NCI-H748 treated with DMSO at 0.1 percent for 48 hours (cell line): Measurements from ENCODE around the gene ZFP91.
"Not testable (repeated sequence)": the region's sequence is repeated elsewhere in the genome, so short reads cannot be mapped to it uniquely, and the experiment has no call there.

Source experiments
- DNase-seq: peaks from one replicate; lab custom pipeline; 2025; lab: John Stamatoyannopoulos, UW

ZFP91 gene, protein sequence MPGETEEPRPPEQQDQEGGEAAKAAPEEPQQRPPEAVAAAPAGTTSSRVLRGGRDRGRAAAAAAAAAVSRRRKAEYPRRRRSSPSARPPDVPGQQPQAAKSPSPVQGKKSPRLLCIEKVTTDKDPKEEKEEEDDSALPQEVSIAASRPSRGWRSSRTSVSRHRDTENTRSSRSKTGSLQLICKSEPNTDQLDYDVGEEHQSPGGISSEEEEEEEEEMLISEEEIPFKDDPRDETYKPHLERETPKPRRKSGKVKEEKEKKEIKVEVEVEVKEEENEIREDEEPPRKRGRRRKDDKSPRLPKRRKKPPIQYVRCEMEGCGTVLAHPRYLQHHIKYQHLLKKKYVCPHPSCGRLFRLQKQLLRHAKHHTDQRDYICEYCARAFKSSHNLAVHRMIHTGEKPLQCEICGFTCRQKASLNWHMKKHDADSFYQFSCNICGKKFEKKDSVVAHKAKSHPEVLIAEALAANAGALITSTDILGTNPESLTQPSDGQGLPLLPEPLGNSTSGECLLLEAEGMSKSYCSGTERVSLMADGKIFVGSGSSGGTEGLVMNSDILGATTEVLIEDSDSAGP

GRCh38 chr11:58578635-58579191 is at the start of gene ZFP91:
TSS of gene ZFP91 (plus strand) at chr11:58579063. CDS start at chr11:58579282, 219 bp downstream.
- DNase-seq = peak; percentile 91

DNA sequence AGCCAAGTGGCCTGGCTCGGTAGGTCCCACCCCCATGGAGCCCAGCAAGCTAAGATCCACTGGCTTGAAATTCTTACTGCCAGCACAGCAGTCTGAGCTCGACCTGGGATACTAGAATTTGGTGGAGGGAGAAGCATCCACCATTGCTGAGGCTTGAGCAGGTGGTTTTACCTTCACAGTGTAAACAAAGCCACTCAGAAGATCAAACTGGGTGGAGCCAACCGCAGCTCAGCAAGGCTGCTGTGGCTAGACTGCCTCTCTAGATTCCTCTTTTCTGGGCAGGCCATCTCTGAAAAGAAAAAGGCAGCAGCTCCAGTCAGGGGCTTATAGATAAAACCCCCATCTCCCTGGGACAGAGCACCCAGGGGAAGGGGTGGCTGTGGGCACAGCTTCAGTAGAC is 48.6 kb upstream of the ZFP91 start:
- DNase-seq = no peak

GRCh38 chr11:58531865-58532341 is 47.0 kb upstream of the ZFP91 start:
- no peak for DNase-seq

- DNase-seq = no peak
Measured at GRCh38 chr11:58546841-58547240, 32.0 kb upstream of the ZFP91 start.

GRCh38 chr11:58549644-58550043 is 29.2 kb upstream of the ZFP91 start:
- DNase-seq = no peak

- no peak for DNase-seq
Measured at GRCh38 chr11:58560842-58561241, 18.0 kb upstream of the ZFP91 start.

- no peak for DNase-seq
Measured at GRCh38 chr11:58561394-58562098, 17.3 kb upstream of the ZFP91 start.

DNA sequence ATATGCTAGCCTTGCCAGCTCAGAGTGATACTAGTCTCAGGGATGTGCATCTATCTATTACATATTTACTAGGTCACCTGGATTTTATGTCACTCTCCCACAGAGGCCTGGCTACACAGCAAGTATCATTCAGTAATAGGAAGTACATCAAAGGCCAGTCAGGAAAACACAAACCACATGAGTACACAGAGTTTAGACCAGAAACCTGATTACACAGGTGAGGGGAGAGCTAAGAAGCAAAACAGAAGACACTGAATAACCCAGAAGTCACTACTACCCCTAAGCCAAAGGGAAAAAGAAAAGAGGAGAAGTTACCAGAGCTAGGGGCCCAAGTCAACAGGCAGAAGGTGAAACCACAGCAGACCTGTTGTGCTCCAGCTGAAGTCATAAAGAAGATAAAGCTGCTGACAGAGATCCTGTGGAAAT is 16.5 kb upstream of the ZFP91 start:
- no peak for DNase-seq

DNA sequence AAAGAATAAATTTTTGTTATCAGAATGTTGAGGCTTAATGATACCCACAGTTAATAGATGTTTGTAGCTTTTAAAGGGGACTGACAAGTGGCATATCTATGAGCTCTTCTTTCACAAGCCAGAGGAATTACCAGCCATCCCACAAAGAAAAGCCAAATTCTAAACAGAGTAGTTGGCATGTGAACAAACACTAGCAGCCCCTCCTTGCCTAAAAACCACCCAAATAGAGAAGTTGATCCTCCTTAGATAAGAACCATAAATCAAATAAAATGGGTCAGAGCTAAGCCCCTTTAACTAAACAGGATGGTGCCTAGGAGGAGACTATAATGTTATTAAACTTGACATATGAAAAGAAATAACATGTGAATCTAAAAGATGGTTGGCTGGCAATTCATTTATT is 14.6 kb upstream of the ZFP91 start:
- no peak for DNase-seq

GRCh38 chr11:58567889-58568512 is 10.9 kb upstream of the ZFP91 start:
- DNase-seq = peak; percentile 31

DNA sequence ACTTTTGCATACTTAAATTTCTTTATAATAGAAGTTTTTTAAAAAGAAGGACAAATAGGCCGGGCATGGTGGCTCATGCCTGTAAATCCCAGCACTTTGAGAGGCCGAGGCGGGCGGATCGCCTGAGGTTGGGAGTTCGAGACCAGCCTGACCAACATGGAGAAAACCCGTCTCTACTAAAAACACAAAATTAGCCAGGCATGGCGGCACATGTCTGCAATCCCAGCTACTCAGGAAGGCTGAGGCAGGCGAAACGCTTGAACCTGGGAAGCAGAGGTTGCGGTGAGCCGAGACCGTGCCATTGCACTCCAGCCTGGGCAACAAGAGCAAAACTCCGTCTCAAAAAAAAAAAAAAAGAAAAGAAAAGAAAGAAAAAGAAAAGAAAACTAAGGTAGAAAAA is 6.0 kb upstream of the ZFP91 start:
- not testable (repeated sequence) for DNase-seq

- no peak for DNase-seq
Measured at GRCh38 chr11:58573451-58574104, 5.3 kb upstream of the ZFP91 start.

- no peak for DNase-seq
Measured at GRCh38 chr11:58574881-58575280, 4.0 kb upstream of the ZFP91 start.

DNA sequence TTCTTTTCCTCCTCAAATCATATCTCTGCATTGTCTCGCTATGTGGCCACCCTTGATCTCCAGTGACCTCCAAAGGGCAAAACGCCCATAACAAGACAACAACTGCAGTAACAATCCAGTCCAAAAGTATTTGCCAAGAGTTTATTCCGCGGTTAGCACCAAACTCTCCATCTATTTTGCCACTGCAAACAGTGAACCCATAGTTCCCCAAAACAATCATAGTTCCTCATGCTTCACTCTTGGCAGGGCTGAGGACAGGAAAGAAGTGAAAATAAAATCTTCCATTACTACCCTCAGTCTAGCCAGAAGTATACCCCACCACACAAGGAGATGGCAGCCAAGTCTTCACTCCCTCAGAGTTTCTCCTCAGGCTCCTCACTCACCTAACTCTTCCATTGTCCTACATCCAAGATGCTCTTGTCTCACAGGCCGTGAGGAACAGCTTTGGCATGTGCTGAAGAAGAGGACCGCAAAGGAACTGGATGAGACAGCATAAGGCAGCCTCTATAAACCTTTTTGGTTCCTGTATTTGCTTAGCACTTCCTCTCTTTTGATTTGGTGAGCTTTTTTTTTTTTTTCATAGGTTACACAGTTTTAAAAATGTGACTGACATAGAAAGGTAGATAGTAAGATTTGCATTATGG is 3.4 kb upstream of the ZFP91 start, which contains the start of gene LPXN:
Gene LPXN (minus strand): TSS at position 480 of the 644 bp plus-strand sequence. CDS start 84 bp downstream, at position 396.
- DNase-seq = no peak

GRCh38 chr11:58576887-58577471 is 1.9 kb upstream of the ZFP91 start:
- DNase-seq = peak; percentile 13

DNA sequence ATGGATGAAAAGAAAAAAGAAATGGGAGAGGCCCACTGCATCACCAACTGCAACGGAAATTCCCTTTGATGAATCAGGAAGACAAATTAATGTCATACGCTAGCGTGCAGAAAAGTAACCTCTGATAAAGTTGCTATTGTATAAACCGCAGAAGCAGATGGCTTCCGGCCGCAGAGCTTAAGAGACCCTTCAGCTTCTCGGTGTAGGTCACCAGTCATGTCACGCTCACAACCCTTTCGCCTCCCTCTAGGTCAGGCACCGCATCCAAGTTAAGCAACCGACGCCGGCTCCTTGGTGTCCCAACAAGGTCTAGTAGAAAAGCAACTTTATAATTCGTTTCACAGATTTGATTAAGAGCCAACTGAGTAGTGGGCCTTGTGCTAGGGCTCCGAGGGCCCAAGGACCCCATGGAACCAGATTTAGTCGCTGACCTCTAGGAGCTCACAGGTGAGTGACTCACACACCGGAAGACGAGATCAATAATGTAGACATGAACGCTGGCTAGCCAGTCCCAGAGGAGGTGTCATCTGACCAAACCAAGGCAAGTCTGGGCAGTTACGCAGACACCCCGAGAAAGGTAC is 1.2 kb upstream of the ZFP91 start:
- DNase-seq = peak; percentile 33

DNA sequence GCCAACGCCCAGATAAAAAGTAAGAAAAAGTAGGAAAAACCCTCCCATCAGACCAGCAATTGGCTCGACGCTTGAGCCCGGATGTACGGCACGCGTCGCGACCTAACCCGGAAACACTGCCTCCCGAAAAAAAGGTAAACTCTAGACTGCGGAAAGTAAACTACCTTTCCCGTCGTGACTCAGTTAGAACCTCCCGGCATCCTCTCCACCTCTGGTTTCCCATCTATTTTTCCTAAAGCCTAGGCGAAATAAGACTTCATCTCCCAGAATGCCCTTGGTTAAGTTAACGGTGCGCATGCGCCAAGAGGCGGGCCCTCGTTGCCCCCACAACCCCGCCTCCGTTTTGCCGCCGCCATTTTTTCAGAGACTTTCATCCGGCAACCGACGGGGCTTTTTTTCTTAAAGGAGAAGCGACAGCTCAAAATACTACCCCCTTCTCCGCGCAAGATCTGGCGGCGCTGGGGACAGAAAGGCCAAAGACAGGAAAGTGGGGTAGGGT is 678 bp upstream of the ZFP91 start:
- peak; percentile 98 for DNase-seq

DNA sequence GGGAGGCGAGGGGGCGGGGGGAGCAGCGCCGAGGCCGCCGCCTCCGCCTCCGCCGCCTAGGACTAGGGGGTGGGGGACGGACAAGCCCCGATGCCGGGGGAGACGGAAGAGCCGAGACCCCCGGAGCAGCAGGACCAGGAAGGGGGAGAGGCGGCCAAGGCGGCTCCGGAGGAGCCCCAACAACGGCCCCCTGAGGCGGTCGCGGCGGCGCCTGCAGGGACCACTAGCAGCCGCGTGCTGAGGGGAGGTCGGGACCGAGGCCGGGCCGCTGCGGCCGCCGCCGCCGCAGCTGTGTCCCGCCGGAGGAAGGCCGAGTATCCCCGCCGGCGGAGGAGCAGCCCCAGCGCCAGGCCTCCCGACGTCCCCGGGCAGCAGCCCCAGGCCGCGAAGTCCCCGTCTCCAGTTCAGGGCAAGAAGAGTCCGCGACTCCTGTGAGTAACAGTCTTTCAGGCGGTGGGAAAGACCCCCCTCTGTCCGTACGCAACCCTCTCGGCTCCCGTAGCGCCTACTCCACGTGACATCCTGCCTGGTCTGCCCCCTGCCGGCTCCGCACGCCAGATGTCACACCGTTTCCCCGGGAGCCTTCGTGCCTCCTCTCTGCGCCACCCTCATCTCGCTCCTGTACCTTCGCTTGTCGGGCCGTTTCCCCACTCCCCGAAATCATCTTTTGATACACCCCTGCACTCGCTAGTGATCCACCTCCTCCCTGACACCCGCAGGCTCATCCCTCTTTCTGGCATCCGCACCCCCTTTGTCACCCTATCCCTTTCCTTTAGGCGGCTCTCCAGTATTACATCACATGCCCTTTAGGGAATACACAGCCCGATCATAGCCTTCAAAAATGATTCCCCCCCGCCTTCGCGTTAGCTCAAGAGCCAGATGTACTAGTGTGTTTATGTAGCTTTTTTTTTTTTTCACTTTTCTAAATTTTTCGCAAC is 598 bp downstream of the ZFP91 start:
- DNase-seq = peak; percentile 66

- DNase-seq = no peak
Measured at GRCh38 chr11:58580311-58580710, 1.4 kb downstream of the ZFP91 start.
